Fibroblast of skin of scalp (primary cell): ENCODE results near the gene IPO7.

ENCODE experiments used
- DNase-seq: peaks from one replicate; pipeline ENCODE4 v3.0.0-alpha.2; 2013

IPO7 gene

GRCh38 chr11:9495803-9496514, 111.5 kb downstream of the IPO7 start:
- DNase-seq = no peak
